RPMI8226 (cell line): ENCODE data around the gene TBXT.
"Not testable (repeated sequence)": the region's sequence is repeated elsewhere in the genome, so short reads cannot be mapped to it uniquely, and the experiment has no call there.

ENCODE experiments used
- DNase-seq: peaks from one replicate; pipeline ENCODE4 v3.0.0-alpha.2; 2015

TBXT gene

GRCh38 chr6:166169549-166170421, 2.1 kb upstream of the TBXT start:
- DNase-seq, result no peak

GRCh38 chr6:166168616-166169548, 1.2 kb upstream of the TBXT start:
- DNase-seq, result no peak

- no peak for DNase-seq
Observed at GRCh38 chr6:166167258-166167731, 356 bp downstream of the TBXT start.

GRCh38 chr6:166166314-166167257, 1.1 kb downstream of the TBXT start:
- DNase-seq, result no peak

- no peak for DNase-seq
Observed at GRCh38 chr6:166165558-166166313, 1.9 kb downstream of the TBXT start.

- no peak for DNase-seq
Observed at GRCh38 chr6:166162599-166163342, 4.9 kb downstream of the TBXT start.

- no peak for DNase-seq
Observed at GRCh38 chr6:166157930-166158617, 9.6 kb downstream of the TBXT start.

GRCh38 chr6:166156942-166157341, 10.7 kb downstream of the TBXT start:
- no peak for DNase-seq

GRCh38 chr6:166153966-166154365, 13.7 kb downstream of the TBXT start:
- no peak for DNase-seq

- no peak for DNase-seq
Observed at GRCh38 chr6:166152660-166153059, 15.0 kb downstream of the TBXT start.

- DNase-seq, result no peak
Observed at GRCh38 chr6:166151798-166152197, 15.9 kb downstream of the TBXT start.

GRCh38 chr6:166145751-166146150, 21.9 kb downstream of the TBXT start:
- no peak for DNase-seq

- no peak for DNase-seq
Observed at GRCh38 chr6:166143011-166143410, 24.6 kb downstream of the TBXT start.

GRCh38 chr6:166127624-166128472, 39.8 kb downstream of the TBXT start:
- DNase-seq, result peak; percentile 26

- not testable (repeated sequence) for DNase-seq
Observed at GRCh38 chr6:166123115-166123514, 44.5 kb downstream of the TBXT start.

GRCh38 chr6:166121726-166122125, 45.9 kb downstream of the TBXT start:
- no peak for DNase-seq

GRCh38 chr6:166119116-166119911, 48.3 kb downstream of the TBXT start:
- DNase-seq, result no peak

GRCh38 chr6:166115609-166116008, 52.0 kb downstream of the TBXT start:
- no peak for DNase-seq
